Left renal pelvis (tissue), 4 donors: Measurements from ENCODE around the gene ZNF28. TPM values are rescaled to one million over a fixed set of nuclear protein-coding genes. Genes with fewer than 3 reads are reported as not detected.
"Not testable (repeated sequence)": the region's sequence is repeated elsewhere in the genome, so short reads cannot be mapped to it uniquely, and the experiment has no call there.

Source experiments
- DNase-seq, 4 donors: peaks; one replicate each; pipeline ENCODE4 v3.0.0-alpha.2; 2013; ENCODE audit warnings: low read depth in 4 of 4, low spot score in 3 of 4
- polyA plus RNA-seq, 4 donors: library from polyadenylated mRNA; unstranded; fragments of 120-200 nt; gene quantifications; one replicate each; pipeline ENCODE4 v1.2.1, GENCODE V29; 2013; ENCODE audit not compliant: insufficient read length in 4 of 4

ZNF28 gene
- polyA plus RNA-seq, 4 donors, result 13.6 to 24.7 (median 21.8) TPM

GRCh38 chr19:52782864-52783263 is 38.6 kb downstream of the ZNF28 start:
- not testable (repeated sequence) for DNase-seq

GRCh38 chr19:52778811-52779210 is 42.6 kb downstream of the ZNF28 start:
- no peak for DNase-seq

- DNase-seq, result not testable (repeated sequence)
Observed at GRCh38 chr19:52756447-52756846, 65.0 kb downstream of the ZNF28 start.

GRCh38 chr19:52749780-52750179 is 71.7 kb downstream of the ZNF28 start:
- DNase-seq, result no peak

GRCh38 chr19:52748336-52748950 is 73.0 kb downstream of the ZNF28 start:
- DNase-seq, result peak in 2 of 4 donors; percentile 12 to 27

Other genes starting within 250 kb of the ZNF28 start
- 100 to 1,000 TPM in 2 of 4 donors, 10 to 100 TPM in 2; 80.0 to 147 (median 98.7) TPM for gene ZNF83, start 183.3 kb downstream of the ZNF28 start, polyA plus RNA-seq
- 10 to 100 TPM in 3 of 4 donors, 1 to 10 TPM in 1; 9.0 to 22.4 (median 18.9) TPM for gene ZNF611, start 86.6 kb downstream of the ZNF28 start, polyA plus RNA-seq
- 10 to 100 TPM in 1 of 4 donors, 1 to 10 TPM in 3; 4.5 to 10.3 (median 8.0) TPM for gene ZNF600, start 34.8 kb downstream of the ZNF28 start, polyA plus RNA-seq
- 10 to 100 TPM; 19.7 to 43.0 (median 37.5) TPM for gene ZNF468, start 36.0 kb upstream of the ZNF28 start, polyA plus RNA-seq
- gene ZNF320, start 76.0 kb upstream of the ZNF28 start, polyA plus RNA-seq, result 10 to 100 TPM; 13.0 to 44.0 (median 24.2) TPM
- 10 to 100 TPM in 3 of 4 donors, 1 to 10 TPM in 1; 3.6 to 17.5 (median 13.9) TPM for gene ZNF888, start 101.8 kb upstream of the ZNF28 start, polyA plus RNA-seq
- 10 to 100 TPM in 3 of 4 donors, 1 to 10 TPM in 1; 8.0 to 19.4 (median 15.2) TPM for gene ZNF816, start 141.2 kb upstream of the ZNF28 start, polyA plus RNA-seq
- under 1 TPM in 2 of 4 donors, not detected in 2; 0.16 to 0.18 TPM for gene ERVV-1, start 192.3 kb upstream of the ZNF28 start, polyA plus RNA-seq
- under 1 TPM in 1 of 4 donors, not detected in 3; 0.20 TPM for gene ERVV-2, start 223.1 kb upstream of the ZNF28 start, polyA plus RNA-seq